ENCODE data around the gene CALU.

GRCh38 chr7:128745706-128746105 is 6.5 kb downstream of the CALU start:
- TF ChIP-seq CTCF (IDR thresholded peaks at IDR 0.05) (no peak), POLR2AphosphoS5 (IDR thresholded peaks at IDR 0.05) (no peak), POLR2A (IDR thresholded peaks at IDR 0.05) (no peak)
